Inferior parietal cortex (tissue), 1 donor: ENCODE results near the gene CYTH4.
A peak's percentile ranks its signal among the peaks of the same experiment; 100 is the strongest.

Experiments
- DNase-seq: peaks from one replicate; pipeline ENCODE4 v3.0.0-alpha.2; 2016; ENCODE audit errors: extremely low spot score

Gene CYTH4

GRCh38 chr22:37329238-37330140 is 47.2 kb downstream of the CYTH4 start:
- DNase-seq, result no peak

- peak; percentile 61 for DNase-seq
Observed at GRCh38 chr22:37330200-37331033, 48.1 kb downstream of the CYTH4 start.

DNA sequence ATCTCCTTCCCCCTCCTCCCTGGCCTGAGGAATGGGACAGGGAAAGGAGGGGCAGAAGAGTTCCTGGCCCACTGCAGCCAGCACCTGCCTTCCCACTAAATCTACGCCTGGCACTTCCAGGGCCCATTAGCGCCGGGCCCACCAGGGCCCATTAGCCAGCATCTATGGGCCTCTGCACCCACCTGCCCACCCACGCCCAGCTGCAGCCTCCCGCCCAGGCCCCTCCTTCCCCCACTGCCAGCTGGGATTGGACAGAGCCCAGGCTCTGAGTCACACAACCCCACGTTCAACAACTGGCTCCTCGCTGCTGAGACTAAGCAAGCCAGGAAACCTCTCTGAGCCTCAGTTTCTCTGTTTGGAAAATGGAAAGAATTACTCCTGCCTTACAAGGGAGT is 48.7 kb downstream of the CYTH4 start:
- no peak for DNase-seq

DNA sequence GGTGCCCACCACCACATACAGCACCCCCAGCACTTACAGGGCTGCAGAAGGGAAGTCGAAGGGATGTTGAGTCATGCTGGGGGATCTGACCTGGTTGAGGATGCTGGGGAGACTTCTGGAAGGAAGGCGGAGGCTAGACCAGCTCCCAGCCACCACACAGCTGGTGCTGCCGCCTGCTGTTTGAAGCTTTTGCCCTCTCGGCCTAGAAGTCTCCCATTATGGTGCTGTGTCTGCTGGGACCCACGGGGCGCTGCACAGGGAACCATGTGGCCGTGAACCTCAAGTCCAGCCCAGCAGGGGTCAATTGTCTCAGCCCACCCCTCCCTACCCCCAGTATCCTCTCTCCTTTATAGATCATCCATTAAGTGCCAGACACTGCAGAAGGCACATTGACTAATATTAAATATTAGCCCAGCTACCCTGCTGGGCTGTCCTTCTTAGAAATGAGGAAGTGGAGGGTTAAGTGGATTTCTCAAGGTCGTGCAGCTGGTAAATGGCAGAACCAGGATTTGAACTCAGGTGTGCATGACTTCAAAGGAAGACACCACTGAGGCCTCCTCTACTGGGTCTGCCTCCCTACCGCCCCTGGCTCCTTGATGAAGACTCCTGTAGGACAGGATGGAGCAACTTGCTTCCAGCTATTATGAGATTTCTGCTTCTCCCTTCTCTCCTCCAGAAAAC is 49.7 kb downstream of the CYTH4 start:
- DNase-seq, result no peak

DNA sequence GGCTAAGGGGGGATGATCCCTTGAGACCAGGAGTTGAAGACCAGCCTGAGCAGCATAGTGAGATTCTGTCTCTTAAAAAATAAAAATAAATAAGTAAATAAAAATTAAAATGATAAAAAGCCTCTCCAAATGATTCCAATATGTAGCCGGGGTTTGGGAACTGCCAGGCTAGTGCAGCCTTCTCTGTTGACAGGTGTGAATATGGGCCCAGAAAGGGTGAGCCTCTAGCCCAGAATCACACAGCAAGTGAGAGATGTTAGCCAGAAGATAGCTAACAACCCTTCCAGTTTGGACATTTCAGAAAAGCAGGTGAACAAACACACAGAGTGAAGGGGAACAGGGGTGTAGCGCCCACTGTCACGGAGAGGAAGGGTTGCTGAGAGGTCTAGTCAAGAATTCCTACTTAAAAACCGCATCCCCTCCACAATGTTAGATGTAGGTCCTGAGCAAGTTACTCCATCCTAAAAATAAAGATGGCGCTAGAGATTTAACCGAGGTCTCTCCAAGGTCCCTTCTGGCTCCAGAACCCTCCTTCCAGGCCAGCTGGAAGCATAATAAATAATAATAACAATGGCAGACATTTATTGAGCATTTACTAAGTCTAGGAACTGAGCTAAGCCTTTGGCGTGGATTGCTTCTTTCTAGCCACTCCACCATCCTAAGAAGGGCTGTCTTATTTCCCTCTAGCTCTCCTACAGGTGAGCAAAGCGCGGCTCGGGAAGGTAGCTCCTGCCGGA is 51.6 kb downstream of the CYTH4 start:
- DNase-seq, result no peak

- DNase-seq, result no peak
Observed at GRCh38 chr22:37334461-37334858, 52.2 kb downstream of the CYTH4 start.

DNA sequence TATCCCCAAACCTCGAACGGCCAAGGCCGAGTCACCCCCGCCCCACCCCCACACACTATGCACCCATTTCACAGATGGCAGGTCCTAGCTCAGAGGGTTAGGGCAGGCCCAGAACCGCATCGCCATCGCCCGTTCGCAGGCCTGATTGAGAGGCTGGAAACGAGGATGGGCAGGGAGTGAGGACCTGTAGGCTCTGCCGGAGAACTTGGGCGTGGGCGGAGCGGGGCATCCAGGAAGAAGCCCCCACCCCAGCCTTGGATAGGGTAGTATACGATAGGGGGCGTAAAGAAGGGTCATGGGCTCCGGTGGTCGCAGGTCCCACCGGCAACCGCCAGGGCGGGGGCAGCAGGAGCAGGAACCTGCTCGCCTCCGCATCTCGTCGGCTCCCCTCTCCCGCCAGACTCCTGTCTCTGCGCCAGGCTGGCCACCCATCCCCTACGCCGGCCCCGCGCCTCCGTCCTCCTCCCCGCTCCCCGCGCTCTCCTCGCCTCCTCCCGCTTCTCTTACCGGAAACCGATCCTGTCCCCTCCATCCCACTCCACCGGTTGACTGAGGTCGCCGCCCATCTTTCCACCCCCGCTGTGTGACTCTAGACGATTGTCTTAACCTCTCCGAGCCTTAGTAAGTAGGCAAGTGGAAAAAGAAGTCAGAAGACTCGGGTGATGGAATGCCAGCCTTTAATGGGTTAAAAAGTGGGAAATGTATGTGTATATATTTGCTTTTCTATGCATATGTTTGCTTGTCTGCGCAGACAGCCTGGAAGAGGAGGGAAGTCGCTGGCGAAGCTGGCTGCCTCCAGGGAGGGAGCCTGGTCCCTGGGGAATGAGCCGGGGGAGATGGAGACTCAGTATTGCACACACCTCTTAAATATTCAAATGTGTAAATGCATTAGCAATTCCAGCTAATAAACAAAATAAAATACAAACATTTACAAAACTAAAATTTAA is 52.8 kb downstream of the CYTH4 start:
- no peak for DNase-seq

DNA sequence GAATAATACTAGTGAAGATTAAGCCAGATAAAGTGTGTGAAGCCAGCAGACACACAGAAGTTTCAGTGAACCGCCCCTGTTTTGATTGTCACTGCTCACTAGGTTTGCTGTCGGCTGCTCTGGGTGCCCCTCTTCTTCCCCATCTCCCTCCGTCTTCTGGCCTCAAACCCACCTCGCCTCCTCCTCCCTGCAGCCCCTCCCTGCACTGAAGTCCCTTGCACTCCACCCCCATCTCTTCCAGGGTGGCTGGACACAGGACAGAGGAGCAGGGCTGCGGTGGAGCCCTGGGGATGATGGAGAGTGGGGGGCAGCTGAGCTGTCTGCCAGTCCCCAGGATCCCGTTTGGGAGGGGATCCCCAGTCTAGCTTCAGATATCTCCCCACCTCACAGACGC is 53.5 kb downstream of the CYTH4 start:
- no peak for DNase-seq

DNA sequence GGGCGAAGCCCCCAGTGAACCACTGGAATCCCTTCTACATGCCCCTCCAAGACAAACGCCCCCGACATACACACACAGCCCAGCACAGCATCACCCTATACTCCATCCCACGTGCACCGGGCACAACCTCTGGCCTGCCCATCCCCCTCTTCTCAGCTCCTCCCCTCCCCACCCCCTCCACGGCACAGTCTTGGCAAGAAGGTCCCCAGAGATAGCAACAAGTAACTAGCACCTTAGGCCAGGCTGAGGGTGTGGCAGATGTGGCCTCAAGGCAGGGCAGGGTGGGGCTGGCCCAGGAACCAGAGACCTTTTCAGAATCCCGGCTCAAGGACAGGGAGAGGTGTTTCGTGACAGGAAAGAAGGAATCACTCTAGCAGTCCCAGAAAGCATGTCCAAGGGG is 54.3 kb downstream of the CYTH4 start:
- DNase-seq, result no peak

- DNase-seq, result no peak
Observed at GRCh38 chr22:37337204-37337943, 55.1 kb downstream of the CYTH4 start.

DNA sequence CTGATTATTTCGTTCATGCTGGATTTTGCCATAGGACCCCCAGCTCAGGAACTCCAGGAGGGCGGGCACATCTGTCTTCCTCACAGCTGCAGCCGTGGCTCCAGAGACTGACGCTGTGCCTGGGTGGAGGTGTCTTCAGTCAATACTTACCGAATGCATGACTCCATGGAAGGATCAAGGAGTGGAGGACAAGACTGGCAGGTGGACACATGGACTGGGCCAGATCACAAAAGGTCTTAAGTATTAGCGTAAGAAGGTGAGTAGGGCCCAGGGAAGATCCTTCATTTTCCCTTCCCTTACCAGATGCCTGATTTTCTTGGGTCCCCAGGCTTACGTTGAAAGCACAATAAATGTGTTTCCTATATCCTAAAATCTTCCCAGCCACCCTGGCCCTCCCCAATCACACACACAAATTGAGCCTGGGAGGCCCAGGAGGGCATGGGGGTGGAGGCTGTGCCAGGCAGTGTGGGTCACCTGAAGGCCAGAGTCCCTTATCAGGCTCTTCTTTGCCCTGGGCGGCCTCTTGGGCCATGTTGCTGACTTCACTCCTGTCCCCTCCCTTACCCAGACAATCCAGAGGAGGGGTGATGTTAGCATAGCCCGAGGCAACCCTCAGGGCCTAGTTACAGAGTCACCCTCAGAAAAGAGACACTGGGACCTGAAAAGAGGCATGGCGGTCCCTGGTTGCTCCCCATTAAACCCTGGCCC is 56.4 kb downstream of the CYTH4 start:
- DNase-seq, result no peak

DNA sequence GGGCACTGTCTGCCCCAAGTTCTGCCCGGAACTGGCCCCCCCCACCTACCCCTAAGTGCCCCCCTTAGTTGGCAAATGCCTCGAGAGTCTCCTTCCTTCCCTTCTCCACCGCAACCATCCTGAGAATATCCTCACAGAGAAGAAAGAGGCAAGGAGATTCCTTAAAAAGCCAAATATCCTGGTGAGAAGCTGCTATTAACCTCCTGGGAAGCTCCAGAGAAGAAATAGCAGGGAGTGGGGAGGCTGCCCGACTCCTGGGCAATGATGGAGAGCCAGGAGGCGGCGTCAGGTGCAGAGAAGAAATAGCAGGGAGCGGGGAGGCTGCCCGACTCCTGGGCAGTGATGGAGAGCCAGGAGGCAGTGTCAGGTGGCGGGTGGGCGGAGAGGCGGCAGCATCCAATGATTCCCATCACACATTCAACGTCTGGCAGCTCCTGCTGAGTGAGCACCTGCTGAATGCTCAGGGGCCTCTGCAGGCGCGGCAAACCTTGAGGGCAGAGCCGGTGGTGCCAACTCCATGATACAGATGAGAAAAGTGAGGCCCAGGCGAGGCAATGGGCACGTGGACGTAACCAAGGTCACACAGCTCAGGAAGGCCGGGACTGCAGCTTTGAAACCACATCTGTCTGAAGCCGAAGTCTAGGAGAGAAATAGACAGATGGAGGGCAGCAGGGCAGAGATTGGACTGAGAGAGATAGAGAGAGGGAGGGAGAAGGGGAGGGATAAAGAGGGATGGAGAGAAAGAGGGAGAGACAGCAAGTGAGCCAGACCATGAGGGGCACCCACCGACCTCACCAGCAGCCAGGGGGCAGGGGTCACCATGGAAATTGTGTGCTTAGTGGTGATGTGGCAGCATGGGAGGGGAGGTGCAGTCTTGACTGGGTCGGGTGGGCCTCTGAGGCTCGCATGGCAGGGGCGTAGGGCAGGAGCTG is 58.3 kb downstream of the CYTH4 start:
- peak; percentile 38 for DNase-seq

GRCh38 chr22:37342065-37342464 is 59.8 kb downstream of the CYTH4 start:
- no peak for DNase-seq

GRCh38 chr22:37343348-37343747 is 61.0 kb downstream of the CYTH4 start:
- no peak for DNase-seq

DNA sequence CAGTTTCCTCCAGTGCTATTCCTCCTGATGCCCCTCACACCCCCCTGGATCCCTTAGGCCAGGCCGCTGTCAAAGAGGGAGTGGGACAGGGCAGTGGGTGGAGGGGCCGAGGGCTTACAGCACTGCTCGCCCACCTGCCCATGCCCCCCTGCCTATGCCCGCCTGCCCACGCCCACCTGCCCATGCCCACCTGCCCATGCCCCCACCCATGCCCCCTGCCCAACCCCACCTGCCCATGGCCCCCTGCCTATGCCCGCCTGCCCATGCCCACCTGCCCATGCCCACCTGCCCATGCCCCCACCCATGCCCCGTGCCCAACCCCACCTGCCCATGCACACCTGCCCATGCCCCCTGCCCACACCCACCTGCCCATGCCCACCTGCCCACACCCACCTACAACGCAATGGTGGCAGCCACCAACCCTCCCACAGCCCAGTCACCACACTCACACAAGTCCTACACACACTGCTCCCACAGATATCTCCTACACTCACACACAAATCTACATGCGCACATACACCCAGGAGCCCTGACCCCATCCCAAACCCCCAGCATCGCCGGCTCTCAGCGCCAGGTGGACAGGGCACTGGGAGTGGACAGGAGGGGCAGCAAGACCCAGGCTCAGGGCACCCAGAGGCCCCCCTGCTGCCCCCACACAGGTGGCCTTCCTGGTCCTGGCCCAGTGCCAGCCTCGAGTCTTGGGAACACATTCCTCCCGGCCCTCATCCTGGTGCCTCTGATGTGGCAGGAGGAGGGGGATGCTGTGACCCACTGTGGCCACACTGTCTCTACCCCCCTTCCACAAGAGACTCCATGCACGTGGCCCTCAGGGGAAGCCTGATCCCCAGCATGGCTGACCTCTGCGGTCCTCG is 61.8 kb downstream of the CYTH4 start:
- DNase-seq, result no peak

DNA sequence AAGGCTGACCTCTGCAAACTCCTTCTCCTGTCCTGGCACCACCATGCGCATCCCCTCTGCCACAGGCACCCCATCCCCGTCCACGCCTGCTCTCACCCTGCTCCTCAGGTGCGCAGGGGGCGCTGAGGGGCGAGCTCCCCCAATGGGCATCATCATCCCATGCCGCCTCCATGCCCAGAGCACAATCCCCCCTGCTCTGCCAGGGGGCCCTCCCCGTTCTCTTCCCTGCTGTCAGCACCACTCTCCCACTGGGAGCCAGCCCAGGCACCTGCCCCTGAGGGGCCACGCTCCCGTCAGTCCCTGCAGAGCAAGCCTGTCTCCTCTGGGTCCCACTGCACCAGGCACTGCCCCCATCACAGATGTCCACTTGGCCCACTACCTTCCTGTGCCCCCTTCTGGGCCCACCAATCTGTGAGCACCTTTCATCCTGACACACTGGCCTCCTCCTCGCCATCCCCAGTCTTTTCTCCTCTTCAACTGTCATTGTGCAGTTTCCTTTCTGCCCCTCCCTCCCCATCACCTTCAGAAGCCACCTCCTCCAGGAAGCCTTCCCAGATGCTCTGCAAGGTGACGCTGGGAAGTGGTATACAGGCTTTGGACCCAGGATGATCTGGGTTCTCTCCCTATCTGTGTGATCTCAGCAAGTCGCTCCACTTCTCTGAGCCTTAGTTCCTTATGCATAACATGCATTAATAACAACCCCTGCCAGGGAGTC is 62.6 kb downstream of the CYTH4 start:
- DNase-seq, result no peak
